Mucosa of stomach (tissue), 1 donor: ENCODE results near the gene CDH2.

Experiments used
- H3K27me3 ChIP-seq: one replicate; pipeline ENCODE4 v1.7.0; 2013; ENCODE audit warnings: mild to moderate bottlenecking, low read length; ENCODE audit not compliant: control insufficient read depth, insufficient read depth
- H3K36me3 ChIP-seq: one replicate; pipeline ENCODE4 v1.7.0; 2013; ENCODE audit warnings: low read length; ENCODE audit not compliant: control insufficient read depth, insufficient read depth
- H3K4me1 ChIP-seq: one replicate; pipeline ENCODE4 v1.7.0; 2013; ENCODE audit warnings: mild to moderate bottlenecking, low read length; ENCODE audit not compliant: control insufficient read depth, insufficient read depth
- H3K4me3 ChIP-seq: one replicate; pipeline ENCODE4 v1.7.0; 2013; ENCODE audit warnings: low read length
- H3K9ac ChIP-seq: one replicate; pipeline ENCODE4 v1.7.0; 2013; ENCODE audit warnings: mild to moderate bottlenecking, low read length, moderate library complexity
- H3K9me3 ChIP-seq: one replicate; pipeline ENCODE4 v1.7.0; 2013; ENCODE audit warnings: mild to moderate bottlenecking, low read length, moderate library complexity; ENCODE audit not compliant: control insufficient read depth
- donor health status: Pancreatic carcinoma.

The CDH2 gene

DNA sequence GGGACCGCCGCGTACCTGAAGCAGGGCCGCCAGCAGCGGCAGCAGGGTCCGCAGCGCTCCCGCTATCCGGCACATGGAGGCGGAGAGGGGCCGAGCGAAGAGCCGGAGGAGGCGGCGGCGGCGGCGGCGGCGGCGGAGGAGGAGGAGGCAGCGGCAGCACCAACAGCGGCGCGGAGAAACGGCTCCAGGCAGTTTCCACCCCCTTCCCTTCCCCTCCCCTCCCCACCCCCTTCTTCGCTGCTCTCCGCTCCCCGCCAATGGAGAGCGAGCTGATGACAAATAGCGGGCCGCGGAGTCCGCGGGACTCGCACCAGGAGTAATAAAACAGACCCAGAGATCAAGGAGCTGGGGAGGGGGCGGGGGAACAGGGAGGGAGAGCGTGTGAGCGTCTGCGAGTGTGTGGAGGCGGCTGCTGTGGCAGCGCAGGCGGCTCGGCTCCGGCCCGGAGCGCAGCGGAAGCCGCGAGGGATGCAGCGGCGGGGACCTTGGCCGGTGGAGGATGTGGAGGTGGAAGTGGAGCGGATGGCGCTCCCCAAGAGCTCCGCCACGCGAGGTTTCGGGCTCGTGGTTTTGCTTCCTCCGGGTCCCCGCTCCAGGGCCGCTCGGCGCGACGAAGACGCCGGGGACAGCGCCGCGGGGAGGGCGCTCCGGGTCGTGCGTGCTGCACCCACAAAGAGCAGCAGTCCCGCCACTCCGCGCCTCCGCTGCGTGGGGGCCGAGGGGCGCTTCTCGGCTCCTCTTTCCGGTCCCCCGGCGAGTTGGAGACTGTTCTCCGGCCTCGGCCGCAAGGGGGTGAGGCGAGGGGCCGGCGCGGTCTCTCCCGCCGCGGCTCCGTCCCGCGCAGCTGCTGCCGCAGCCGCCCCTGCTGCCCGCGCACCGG lies at the start of gene CDH2:
Gene CDH2 (minus strand): TSS at position 183 of the 880 bp plus-strand sequence. CDS start 108 bp downstream, at position 75.
- no peaks in the 10 kb centered on the region for H3K9me3 ChIP-seq
- no peaks in the 10 kb centered on the region for H3K36me3 ChIP-seq
- H3K4me3 ChIP-seq: no peak within 1 kb of the TSS
- peaks cover 52% of the 10 kb centered on the region for H3K27me3 ChIP-seq
- peaks cover 7% of the 10 kb centered on the region for H3K4me1 ChIP-seq
- H3K9ac ChIP-seq: no peak within 1 kb of the TSS

DNA sequence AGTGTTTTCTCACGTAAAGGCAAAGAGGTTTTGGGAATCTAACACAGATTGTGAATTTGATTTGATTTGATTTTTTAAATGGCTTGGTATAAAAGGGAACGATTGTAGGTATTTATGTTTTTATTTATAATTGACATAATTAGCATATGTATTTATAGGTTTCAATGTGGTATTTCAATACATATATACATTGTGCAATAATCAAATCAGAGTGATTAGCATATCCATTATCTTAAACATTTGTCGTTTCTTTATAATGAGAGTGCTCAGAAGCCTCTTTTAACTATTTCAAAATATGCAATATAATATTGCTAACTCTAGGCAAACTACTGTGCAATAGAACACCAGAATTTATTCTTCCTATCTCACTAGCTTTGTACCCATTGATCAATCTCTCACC lies 35.1 kb upstream of the CDH2 start:
- Histone ChIP-seq H3K9ac (no peak overlapping the region), H3K36me3 (no peaks in the 10 kb centered on the region), H3K27me3 (no peaks in the 10 kb centered on the region), H3K9me3 (no peaks in the 10 kb centered on the region), H3K4me1 (no peaks in the 10 kb centered on the region), H3K4me3 (no peak overlapping the region)

DNA sequence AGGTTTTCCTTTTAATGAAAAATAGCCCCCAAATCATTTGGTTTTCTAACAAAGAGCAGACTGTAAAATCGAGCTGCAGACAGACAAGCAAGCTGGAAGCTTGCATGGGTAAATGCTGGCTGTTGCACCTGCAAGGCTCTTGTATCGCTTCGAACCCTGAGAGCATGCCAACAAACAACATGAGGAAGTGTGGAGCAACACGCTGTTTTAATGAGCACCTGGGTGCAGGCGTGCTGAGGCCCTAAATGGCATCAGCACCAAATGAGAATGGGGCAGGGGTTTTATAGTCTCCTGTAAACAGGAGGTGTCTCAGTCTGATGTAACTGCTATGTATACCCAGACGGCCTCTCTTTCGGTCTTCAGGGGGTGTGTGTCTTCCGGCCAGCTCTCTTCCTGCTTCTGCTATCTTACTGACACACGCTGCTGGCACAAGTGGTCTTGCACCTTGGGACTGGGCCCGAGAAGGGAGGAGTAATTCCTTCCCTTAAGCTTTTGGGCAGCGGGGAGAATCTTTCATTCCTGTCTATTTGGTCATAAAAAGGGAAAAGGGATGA lies 31.9 kb upstream of the CDH2 start:
- Histone ChIP-seq H3K27me3 (no peaks in the 10 kb centered on the region), H3K9ac (no peak overlapping the region), H3K36me3 (no peaks in the 10 kb centered on the region), H3K4me3 (no peak overlapping the region), H3K9me3 (no peaks in the 10 kb centered on the region), H3K4me1 (no peaks in the 10 kb centered on the region)

DNA sequence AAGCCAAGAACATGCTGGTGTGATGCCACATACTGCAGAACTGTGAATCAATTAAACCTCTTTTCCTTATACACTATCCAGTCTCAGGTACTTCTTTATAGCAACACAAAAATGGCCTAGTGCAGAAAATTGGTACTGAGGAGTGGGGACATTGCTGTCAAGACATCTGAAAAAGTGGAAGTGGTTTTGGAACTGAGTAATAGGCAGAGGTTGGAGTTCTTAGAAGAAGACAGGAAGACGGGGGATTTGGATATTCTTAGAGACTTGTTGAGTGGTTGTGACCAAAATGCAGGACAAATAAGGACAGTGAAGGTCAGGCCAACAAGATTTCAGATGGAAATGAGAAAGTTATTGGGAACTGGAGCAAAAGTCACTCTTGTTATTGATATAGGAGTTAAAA lies 31.3 kb upstream of the CDH2 start:
- H3K4me3 ChIP-seq: no peak overlapping the region
- no peak overlapping the region for H3K9ac ChIP-seq
- H3K4me1 ChIP-seq: no peaks in the 10 kb centered on the region
- H3K36me3 ChIP-seq: no peaks in the 10 kb centered on the region
- H3K27me3 ChIP-seq: no peaks in the 10 kb centered on the region
- H3K9me3 ChIP-seq: no peaks in the 10 kb centered on the region

DNA sequence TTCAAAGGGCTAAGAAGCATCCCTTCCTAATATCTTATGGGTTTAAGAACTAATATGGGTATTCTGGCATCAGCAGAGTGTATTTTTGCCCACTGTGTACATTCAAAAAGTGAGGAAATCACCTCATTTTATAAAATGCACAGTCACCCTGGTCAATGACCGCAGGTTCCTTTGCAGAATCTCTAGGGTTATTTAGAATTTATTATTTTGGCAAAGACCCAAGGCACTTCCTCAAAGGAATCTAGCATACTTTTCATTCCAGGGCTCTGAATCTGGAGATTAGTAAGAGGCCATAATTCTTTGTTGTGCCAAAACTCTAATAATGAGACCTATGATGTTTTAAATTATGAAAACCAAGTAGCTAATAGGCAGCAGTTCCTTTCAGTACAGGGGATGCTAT lies 27.2 kb upstream of the CDH2 start:
- Histone ChIP-seq H3K27me3 (no peaks in the 10 kb centered on the region), H3K9ac (no peak overlapping the region), H3K9me3 (no peaks in the 10 kb centered on the region), H3K4me1 (no peaks in the 10 kb centered on the region), H3K36me3 (no peaks in the 10 kb centered on the region), H3K4me3 (no peak overlapping the region)

DNA sequence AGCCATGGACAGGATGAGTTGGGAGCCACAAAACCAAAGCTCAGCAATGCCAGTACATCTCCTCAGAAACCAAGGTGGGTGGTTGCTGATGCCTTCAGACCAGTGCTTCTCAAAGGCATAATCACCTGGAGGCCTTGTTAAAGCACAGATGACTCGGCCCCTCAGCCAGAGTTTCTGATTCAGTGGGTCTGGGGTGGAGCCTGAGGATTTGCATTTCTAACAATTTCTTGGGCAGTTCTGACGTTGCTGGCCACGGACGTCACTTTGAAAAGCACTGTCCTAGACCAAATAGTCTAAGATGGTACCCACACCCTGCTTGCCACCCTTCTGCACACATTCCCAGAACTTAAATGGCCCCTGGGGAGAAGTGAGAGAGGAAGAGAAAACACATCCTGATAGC lies 24.1 kb upstream of the CDH2 start:
- no peak overlapping the region for H3K9ac ChIP-seq

DNA sequence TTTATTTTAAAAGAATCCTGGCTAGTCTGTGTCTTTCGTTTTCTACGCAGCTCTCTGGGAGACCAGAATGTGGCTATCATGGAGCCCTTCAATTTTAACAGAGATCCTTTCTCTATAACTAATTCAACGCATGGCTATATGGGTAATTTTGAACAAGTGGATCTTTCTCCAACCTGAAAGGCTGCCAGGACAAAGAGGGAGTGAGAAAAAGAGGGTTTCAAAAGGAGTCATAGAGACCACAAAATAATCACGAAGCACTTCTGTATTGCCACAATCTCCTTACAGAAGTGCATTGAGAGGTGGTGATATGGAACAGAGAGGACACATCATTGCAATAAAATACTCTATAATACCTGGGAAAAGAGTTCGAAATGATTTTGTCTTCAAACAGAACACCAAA lies 21.7 kb upstream of the CDH2 start:
- Histone ChIP-seq H3K9me3 (no peaks in the 10 kb centered on the region), H3K36me3 (no peaks in the 10 kb centered on the region), H3K4me1 (no peaks in the 10 kb centered on the region), H3K27me3 (no peaks in the 10 kb centered on the region), H3K9ac (no peak overlapping the region), H3K4me3 (no peak overlapping the region)

More for the DNA sequence above, 24.1 kb upstream of the CDH2 start:
- Histone ChIP-seq H3K4me3 (no peak overlapping the region), H3K36me3 (no peaks in the 10 kb centered on the region), H3K9me3 (no peaks in the 10 kb centered on the region), H3K27me3 (no peaks in the 10 kb centered on the region), H3K4me1 (no peaks in the 10 kb centered on the region)

DNA sequence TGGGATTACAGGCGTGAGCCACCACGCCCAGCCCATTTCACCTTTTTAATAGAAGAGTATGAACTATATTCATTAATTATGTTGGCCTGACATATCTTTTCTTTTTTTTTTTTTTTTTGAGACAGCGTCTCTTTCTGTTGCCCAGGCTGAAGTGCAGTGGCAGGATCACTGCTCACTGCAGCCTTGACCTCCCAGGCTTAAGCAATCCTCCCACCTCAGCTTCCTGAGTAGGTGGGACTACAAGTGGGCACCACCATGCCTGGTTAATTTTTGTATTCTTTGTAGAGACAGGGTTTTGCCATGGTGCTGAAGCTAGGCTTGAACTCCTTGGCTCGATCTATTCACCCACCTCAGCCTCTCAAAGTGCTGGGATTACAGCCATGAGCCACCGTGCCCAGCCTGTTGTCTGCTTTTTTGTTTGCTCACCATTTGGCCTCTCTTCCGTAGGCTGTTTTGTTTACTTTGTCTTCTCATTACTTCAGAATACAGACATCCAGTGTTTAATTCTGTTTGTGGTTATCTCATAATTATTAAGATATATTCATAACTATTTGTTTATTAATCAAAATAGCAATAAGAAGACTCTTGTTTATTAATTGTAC lies 16.3 kb upstream of the CDH2 start:
- no peak overlapping the region for H3K4me3 ChIP-seq
- no peaks in the 10 kb centered on the region for H3K36me3 ChIP-seq
- H3K9me3 ChIP-seq: no peaks in the 10 kb centered on the region
- H3K4me1 ChIP-seq: no peaks in the 10 kb centered on the region
- no peak overlapping the region for H3K9ac ChIP-seq
- no peaks in the 10 kb centered on the region for H3K27me3 ChIP-seq

DNA sequence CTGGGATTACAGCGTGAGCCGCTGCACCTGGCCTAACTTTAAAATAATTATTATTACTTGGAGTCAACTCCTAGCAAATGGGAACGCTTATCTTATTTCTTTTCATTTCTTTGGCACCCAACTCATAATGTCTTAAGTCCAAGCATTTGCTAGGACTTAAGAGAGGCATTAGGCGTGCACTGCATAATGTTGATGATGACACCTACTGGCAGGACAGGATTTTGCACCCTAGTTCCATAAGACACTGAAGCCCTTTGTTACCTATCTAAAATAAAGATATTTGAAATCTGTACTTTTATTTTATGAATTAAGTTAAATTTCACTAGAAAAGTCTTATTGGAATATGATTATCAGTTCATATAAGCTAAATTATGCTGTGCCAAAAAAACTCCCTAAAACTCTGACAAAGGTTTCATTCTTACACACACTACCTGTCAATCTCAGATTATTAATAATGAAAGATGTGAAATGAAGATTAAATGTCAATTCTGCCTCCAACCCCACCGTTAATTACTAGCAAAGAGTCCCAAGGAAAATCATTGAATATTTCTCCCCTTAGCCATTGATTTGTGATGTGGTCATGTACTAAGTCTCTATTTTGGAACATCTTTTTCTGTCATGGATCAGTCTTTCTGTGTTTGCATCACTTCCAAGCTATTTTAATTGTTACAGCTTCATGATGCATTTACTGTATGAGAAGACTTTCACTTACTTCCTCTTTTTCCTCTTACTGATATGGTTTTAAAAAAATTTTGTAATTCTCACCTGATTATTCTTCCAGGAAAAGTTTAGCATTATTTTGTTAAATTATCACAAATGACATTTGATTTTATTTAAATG lies 12.7 kb upstream of the CDH2 start:
- no peaks in the 10 kb centered on the region for H3K4me1 ChIP-seq
- no peaks in the 10 kb centered on the region for H3K36me3 ChIP-seq
- H3K9ac ChIP-seq: no peak overlapping the region
- no peaks in the 10 kb centered on the region for H3K27me3 ChIP-seq
- H3K4me3 ChIP-seq: no peak overlapping the region
- no peaks in the 10 kb centered on the region for H3K9me3 ChIP-seq

DNA sequence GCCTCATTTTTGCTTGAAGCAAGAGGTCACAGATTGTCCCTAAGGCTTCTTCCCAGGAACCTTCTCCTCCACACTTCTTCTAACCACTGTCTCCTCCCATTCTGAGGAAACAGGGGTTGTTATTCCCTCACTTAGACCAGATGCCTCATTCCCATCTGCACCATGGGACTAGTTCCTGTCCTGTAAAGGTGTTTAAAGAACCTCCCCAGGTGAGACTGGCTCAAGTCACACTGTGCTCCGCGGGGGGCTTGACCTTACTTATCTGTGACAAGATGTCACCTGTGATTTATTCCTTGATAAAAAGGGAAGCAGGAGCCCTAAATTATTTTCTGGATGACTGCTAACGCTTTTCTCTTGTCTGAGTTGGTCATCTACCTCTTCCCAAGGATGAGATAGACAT lies 8.2 kb upstream of the CDH2 start:
- Histone ChIP-seq H3K27me3 (no peaks in the 10 kb centered on the region), H3K9ac (no peak overlapping the region), H3K4me1 (no peaks in the 10 kb centered on the region), H3K4me3 (no peak overlapping the region), H3K36me3 (no peaks in the 10 kb centered on the region), H3K9me3 (no peaks in the 10 kb centered on the region)

DNA sequence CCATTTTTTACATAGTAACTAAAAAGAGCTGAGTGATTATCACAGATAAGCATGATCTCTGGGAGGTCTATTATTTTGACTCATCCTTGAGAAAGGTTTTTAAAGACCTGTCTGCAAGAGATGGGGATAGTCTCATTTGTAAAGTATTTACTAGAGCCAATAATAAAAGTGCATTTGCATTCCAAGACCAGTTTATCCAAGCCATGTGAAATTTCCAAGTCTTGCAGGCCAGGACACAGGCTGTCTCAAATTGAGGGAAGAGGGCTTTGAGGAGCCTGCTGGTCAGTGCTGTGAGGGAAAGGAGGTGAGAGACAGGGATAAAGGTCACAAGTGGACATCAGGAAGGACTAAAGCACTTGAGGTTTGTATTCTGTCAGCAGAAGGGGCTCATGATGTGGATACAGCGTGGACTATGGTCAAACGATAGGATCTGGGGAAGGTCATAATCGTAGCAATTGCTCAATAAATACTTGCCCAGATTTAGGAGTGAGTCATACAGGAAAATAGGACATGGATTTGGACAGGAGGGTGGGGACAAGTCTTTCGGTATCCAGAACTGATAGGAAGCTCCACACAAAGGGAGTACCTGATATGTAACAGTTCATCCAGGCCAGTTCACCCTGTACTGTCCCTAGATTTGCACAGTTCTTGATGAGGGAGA lies 6.6 kb upstream of the CDH2 start:
- no peak overlapping the region for H3K9ac ChIP-seq
- no peaks in the 10 kb centered on the region for H3K4me1 ChIP-seq
- H3K4me3 ChIP-seq: no peak overlapping the region
- no peaks in the 10 kb centered on the region for H3K36me3 ChIP-seq
- no peaks in the 10 kb centered on the region for H3K9me3 ChIP-seq
- peaks cover 9% of the 10 kb centered on the region for H3K27me3 ChIP-seq
